Gastrocnemius medialis (tissue), 4 donors: ENCODE measurements around the gene RNF144A.

Experiments used
- POLR2A ChIP-seq, 2 donors: fragments of 450-650 bp; IDR thresholded peaks; one replicate each; pipeline ENCODE4 v1.6.1; 2017; ENCODE audit warnings: antibody characterized with exemption in 2 of 2, mild to moderate bottlenecking in 2 of 2, moderate library complexity in 2 of 2
- TF ChIP-seq, protein P1 (sequence below), 5 experiments: fragments of 450-650 bp in 3 of 5; fragments of 200-600 bp in 2 of 5; sonication (generic) in 2 of 5; IDR thresholded peaks in 4 of 5; conservative IDR thresholded peaks in 1 of 5; 1 replicate in 4 of 5; 2 replicates in 1 of 5; pipeline ENCODE4 v1.5.1; 2016 to 2019; ENCODE audit warnings: antibody characterized with exemption in 5 of 5, mild to moderate bottlenecking in 3 of 5, moderate library complexity in 3 of 5

DNA sequence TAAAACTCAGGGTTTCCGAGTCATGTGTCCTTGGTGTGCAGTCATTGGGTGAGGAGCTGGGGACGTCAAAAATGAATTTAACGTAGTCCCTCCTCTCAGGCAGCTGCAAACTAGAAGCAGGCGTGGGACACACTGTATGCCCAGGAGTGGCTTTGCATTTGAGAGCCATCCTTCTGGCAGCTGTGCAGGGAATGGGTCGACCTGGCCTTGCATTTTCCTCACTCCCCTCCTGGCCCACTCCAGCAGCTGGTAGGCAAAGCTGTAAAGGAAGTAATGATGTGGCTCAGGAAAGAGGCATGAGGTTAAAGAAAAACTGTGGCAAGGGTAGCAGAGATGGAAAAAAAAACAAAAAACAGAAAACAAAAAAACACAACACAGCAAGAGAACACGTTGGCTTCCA is 46.5 kb downstream of the RNF144A start:
- TF ChIP-seq, protein P1, sequence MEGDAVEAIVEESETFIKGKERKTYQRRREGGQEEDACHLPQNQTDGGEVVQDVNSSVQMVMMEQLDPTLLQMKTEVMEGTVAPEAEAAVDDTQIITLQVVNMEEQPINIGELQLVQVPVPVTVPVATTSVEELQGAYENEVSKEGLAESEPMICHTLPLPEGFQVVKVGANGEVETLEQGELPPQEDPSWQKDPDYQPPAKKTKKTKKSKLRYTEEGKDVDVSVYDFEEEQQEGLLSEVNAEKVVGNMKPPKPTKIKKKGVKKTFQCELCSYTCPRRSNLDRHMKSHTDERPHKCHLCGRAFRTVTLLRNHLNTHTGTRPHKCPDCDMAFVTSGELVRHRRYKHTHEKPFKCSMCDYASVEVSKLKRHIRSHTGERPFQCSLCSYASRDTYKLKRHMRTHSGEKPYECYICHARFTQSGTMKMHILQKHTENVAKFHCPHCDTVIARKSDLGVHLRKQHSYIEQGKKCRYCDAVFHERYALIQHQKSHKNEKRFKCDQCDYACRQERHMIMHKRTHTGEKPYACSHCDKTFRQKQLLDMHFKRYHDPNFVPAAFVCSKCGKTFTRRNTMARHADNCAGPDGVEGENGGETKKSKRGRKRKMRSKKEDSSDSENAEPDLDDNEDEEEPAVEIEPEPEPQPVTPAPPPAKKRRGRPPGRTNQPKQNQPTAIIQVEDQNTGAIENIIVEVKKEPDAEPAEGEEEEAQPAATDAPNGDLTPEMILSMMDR (IDR thresholded peaks at IDR 0.05 in 4 of 5, conservative IDR thresholded peaks at IDR 0.05 in 1 of 5) = no peak
- no peak for TF ChIP-seq POLR2A (IDR thresholded peaks at IDR 0.05)
